HG02588 (cell line): ENCODE data around the gene TBC1D5.
"Not testable (repeated sequence)": the region's sequence is repeated elsewhere in the genome, so short reads cannot be mapped to it uniquely, and the experiment has no call there.

ENCODE experiments used
- ATAC-seq: cut with Tn5 transposase; IDR thresholded peaks from one replicate; pipeline ENCODE4 v1.9.1; 2021; ENCODE audit warnings: mild to moderate bottlenecking, moderate library complexity; ENCODE audit not compliant: unreplicated experiment

TBC1D5 gene

GRCh38 chr3:17154221-17154620 lies 588.2 kb downstream of the TBC1D5 start:
- no peak for ATAC-seq

- ATAC-seq: no peak
Observed at GRCh38 chr3:17153209-17153608, 589.2 kb downstream of the TBC1D5 start.

- peak; percentile 98 for ATAC-seq
Observed at GRCh38 chr3:17151598-17152373, 590.6 kb downstream of the TBC1D5 start.

- no peak for ATAC-seq
Observed at GRCh38 chr3:17149076-17149475, 593.4 kb downstream of the TBC1D5 start.

- ATAC-seq: no peak
Observed at GRCh38 chr3:17144665-17144993, 597.8 kb downstream of the TBC1D5 start.

- ATAC-seq: no peak
Observed at GRCh38 chr3:17143893-17144664, 598.4 kb downstream of the TBC1D5 start.

- ATAC-seq: no peak
Observed at GRCh38 chr3:17142516-17142915, 599.9 kb downstream of the TBC1D5 start.

GRCh38 chr3:17141699-17142098 lies 600.7 kb downstream of the TBC1D5 start:
- ATAC-seq: no peak

GRCh38 chr3:17140670-17141505 lies 601.5 kb downstream of the TBC1D5 start:
- ATAC-seq: no peak

- ATAC-seq: no peak
Observed at GRCh38 chr3:17138246-17139039, 604.0 kb downstream of the TBC1D5 start.

GRCh38 chr3:17137321-17137826 lies 605.1 kb downstream of the TBC1D5 start:
- ATAC-seq: no peak

- ATAC-seq: no peak
Observed at GRCh38 chr3:17136136-17136721, 606.2 kb downstream of the TBC1D5 start.

- ATAC-seq: no peak
Observed at GRCh38 chr3:17135696-17136095, 606.7 kb downstream of the TBC1D5 start.

- no peak for ATAC-seq
Observed at GRCh38 chr3:17133632-17134545, 608.5 kb downstream of the TBC1D5 start.

GRCh38 chr3:17132286-17133115 lies 609.9 kb downstream of the TBC1D5 start:
- ATAC-seq: no peak

GRCh38 chr3:17130956-17131355 lies 611.5 kb downstream of the TBC1D5 start:
- no peak for ATAC-seq

- ATAC-seq: no peak
Observed at GRCh38 chr3:17129556-17129955, 612.9 kb downstream of the TBC1D5 start.

- ATAC-seq: not testable (repeated sequence)
Observed at GRCh38 chr3:17128671-17129070, 613.8 kb downstream of the TBC1D5 start.
